Heart left ventricle (tissue), 16 donors: ENCODE measurements around the gene LIN28B. TPM values are rescaled to one million over a fixed set of nuclear protein-coding genes. Genes with fewer than 3 reads are reported as not detected.
A peak's percentile ranks its signal among the peaks of the same experiment; 100 is the strongest.

Experiments
- ATAC-seq, 4 donors: fragments of 200-7000 bp; cut with Tn5 transposase; one replicate each; pipeline ENCODE4 v1.9.1; 2020 to 2022; ENCODE audit warnings: moderate library complexity in 4 of 4, mild to moderate bottlenecking in 3 of 4, moderate number of reproducible peaks in 1 of 4
- DNase-seq, 5 donors: peaks; one replicate each; pipeline ENCODE4 v3.0.0-alpha.2; 2020
- H3K27ac ChIP-seq, 12 donors: fragments of 200-600 bp; sonication (generic) in 4 of 12; one replicate each; pipeline versions ENCODE4 v1.5.0 to v1.8.0; 2016 to 2022; ENCODE audit warnings: mild to moderate bottlenecking in 2 of 12
- H3K27me3 ChIP-seq, 9 donors: fragments of 200-600 bp; sonication (generic) in 2 of 9; one replicate each; pipeline versions ENCODE4 v1.5.1 to v1.8.0; 2016 to 2022; ENCODE audit warnings: mild to moderate bottlenecking in 3 of 9
- H3K36me3 ChIP-seq, 9 donors: fragments of 200-600 bp; sonication (generic) in 2 of 9; one replicate each; pipeline versions ENCODE4 v1.5.0 to v1.8.0; 2018 to 2022; ENCODE audit warnings: mild to moderate bottlenecking in 2 of 9
- H3K4me1 ChIP-seq, 12 donors: fragments of 200-600 bp; sonication (generic) in 4 of 12; one replicate each; pipeline versions ENCODE4 v1.5.0 to v1.8.0; 2016 to 2022; ENCODE audit warnings: mild to moderate bottlenecking in 3 of 12
- H3K4me3 ChIP-seq, 12 donors: fragments of 200-600 bp; sonication (generic) in 4 of 12; one replicate each; pipeline versions ENCODE4 v1.5.0 to v1.8.0; 2017 to 2022; ENCODE audit warnings: mild to moderate bottlenecking in 9 of 12, moderate library complexity in 4 of 12
- H3K9me3 ChIP-seq, 12 donors: fragments of 200-600 bp; sonication (generic) in 4 of 12; one replicate each; pipeline versions ENCODE4 v1.5.0 to v1.8.0; 2016 to 2022; ENCODE audit warnings: mild to moderate bottlenecking in 1 of 12
- CTCF ChIP-seq, 12 donors: fragments of 200-600 bp; sonication (generic) in 4 of 12; IDR thresholded peaks; one replicate each; pipeline versions ENCODE4 v1.5.0 to v1.8.0; 2018 to 2022; ENCODE audit warnings: antibody characterized with exemption in 12 of 12, mild to moderate bottlenecking in 5 of 12
- POLR2A ChIP-seq, 2 donors: fragments of 450-650 bp; IDR thresholded peaks; one replicate each; pipeline ENCODE4 v1.6.1; 2017; ENCODE audit warnings: antibody characterized with exemption in 2 of 2, mild to moderate bottlenecking in 2 of 2, moderate library complexity in 2 of 2
- WGBS, 4 donors: extraction: QIAGEN DNeasy Blood & Tissue Kit in 2 of 4; methylation state at CpG; one replicate each; pipeline versions ENCODE4 v1.1.5 to v1.1.7; 2013 to 2018; 5-methylcytosine and 5-hydroxymethylcytosine counted together
- intact Hi-C, 10 donors: fragments of 100-400 bp; cut with DNase I; formaldehyde crosslinking; loops; one replicate each; pipeline versions ENCODE4 v1.11.1 to v1.14.2; 2022
- polyA plus RNA-seq, 2 donors: library from polyadenylated mRNA; stranded (reverse); fragments of 200-250 nt; gene quantifications; one replicate each; pipeline ENCODE4 v1.2.3, GENCODE V29; 2013
- total RNA-seq, 9 donors: library from RNA; depleted of rRNA in 2 of 9; stranded (reverse); fragments of >200 nt in 2 of 9; fragmentation: NEBNext Ultra II Directional in 3 of 9; extraction: Animal tissue kit (Norgen Biotek cat#: 25700) in 3 of 9; gene quantifications; one replicate each; pipeline versions ENCODE4 v1.1.0 to v1.2.4, GENCODE V29; 2016 to 2023
- donor health status: ischemic (EF 13 %, LVEDD 7.1; RV severe dilation, severe dysfunction).
- donor health status: healthy with polysubstance abuse.
- donor health status: DM: no; HTN: yes; CAD: no.
- donor health status: DM: no; HTN: no; CAD: no.
- donor health status: ischemic (EF 25% LVEDD 6.9; RV normal size, moderate dysfunction).
- donor health status: ischemic (EF 25% LVEDD 5.7; RV mildly dilated, moderate dysfunction).
- donor health status: healthy.
- donor health status: DM: yes; HTN: yes; CAD: no.
- donor health status: ischemic (EF 35%, LVEDD 5.7; RV mildly dilated, moderate dysfunction).
- donor health status: nonischemic (EF 11% LVEDD 7.7; RV severe dilation, severe dysfunction).
- donor health status: DM: yes; HTN: yes; CAD: no.
- donor health status: PGD.
- donor health status: ischemic (EF 29% LVEDD 5.4; RV normal size, mild dysfunction).
- donor health status: nonischemic (EF 23%, LVEDD 6.1; RV moderate dilation, normal function).

Gene LIN28B
- total and polyA plus RNA-seq, 11 donors, result not detected

- DNase-seq (no peak), ATAC-seq (no peak)
- Histone ChIP-seq H3K36me3 (peaks cover 0 to 56% (median 29%) of the 10 kb centered on the region in 9 donors), H3K27me3 (no peaks in the 10 kb centered on the region), H3K9me3 (no peaks in the 10 kb centered on the region), H3K4me3 (no peak overlapping the region), H3K27ac (no peak overlapping the region), H3K4me1 (no peaks in the 10 kb centered on the region)
- no peak for TF ChIP-seq CTCF (IDR thresholded peaks at IDR 0.05)
- TF ChIP-seq POLR2A (IDR thresholded peaks at IDR 0.05), result no peak
- intact Hi-C loops, result no loop called here
- WGBS, 4 donors, result 90 to 95% (median 94%) methylated on average over 7 of the region's 7 CpGs
Measured at GRCh38 chr6:105099371-105099770, 142.5 kb downstream of the LIN28B start.

- peaks cover 0 to 4% (median 0%) of the 10 kb centered on the region in 12 donors for H3K4me1 ChIP-seq
- no peak for TF ChIP-seq CTCF (IDR thresholded peaks at IDR 0.05)
- intact Hi-C loops, result no loop called here
- WGBS, 4 donors, result 52 to 68% (median 66%) methylated on average over 4 to 5 of the region's 5 CpGs
- no peak overlapping the region for H3K27ac ChIP-seq
- ATAC-seq (peak in 2 of 4 donors; percentile 47 to 68), DNase-seq (no peak)
- H3K9me3 ChIP-seq, result no peaks in the 10 kb centered on the region
- H3K4me3 ChIP-seq, result no peak overlapping the region
- no peaks in the 10 kb centered on the region for H3K27me3 ChIP-seq
- H3K36me3 ChIP-seq, result peaks cover 0 to 54% (median 23%) of the 10 kb centered on the region in 9 donors
Measured at GRCh38 chr6:105102186-105102585, 145.3 kb downstream of the LIN28B start.

DNA sequence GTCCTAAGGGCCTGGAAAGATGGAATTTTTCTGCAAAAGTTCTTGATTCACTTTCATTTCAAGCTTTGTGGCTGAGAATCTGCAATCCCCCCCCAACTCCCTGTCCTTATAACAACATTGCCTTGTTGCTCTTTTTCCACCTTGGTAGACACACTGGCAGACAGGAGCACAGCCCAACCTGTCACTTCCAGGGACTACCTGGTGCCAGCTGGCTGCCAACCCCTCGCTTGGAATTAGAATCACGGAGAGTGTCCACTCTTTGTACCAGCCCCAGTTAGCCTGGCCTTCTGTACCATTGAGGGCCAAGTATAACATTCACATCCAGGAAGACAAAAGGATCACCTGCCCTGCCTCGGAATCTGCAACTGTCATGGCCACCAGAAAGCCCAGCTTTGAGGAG lies 148.2 kb downstream of the LIN28B start:
- H3K4me1 ChIP-seq, result peaks cover 0 to 4% (median 0%) of the 10 kb centered on the region in 12 donors
- no peak for TF ChIP-seq POLR2A (IDR thresholded peaks at IDR 0.05)
- no peak for TF ChIP-seq CTCF (IDR thresholded peaks at IDR 0.05)
- 64 to 75% (median 66%) methylated on average over 3 of the region's 3 CpGs for WGBS, 4 donors
- H3K27ac ChIP-seq, result no peak overlapping the region
- ATAC-seq (peak in 1 of 4 donors; percentile 41), DNase-seq (no peak)
- peaks cover 0 to 51% (median 11%) of the 10 kb centered on the region in 9 donors for H3K36me3 ChIP-seq
- H3K4me3 ChIP-seq, result no peak overlapping the region
- H3K27me3 ChIP-seq, result no peaks in the 10 kb centered on the region
- intact Hi-C loops, result no loop called here
- no peaks in the 10 kb centered on the region for H3K9me3 ChIP-seq

DNA sequence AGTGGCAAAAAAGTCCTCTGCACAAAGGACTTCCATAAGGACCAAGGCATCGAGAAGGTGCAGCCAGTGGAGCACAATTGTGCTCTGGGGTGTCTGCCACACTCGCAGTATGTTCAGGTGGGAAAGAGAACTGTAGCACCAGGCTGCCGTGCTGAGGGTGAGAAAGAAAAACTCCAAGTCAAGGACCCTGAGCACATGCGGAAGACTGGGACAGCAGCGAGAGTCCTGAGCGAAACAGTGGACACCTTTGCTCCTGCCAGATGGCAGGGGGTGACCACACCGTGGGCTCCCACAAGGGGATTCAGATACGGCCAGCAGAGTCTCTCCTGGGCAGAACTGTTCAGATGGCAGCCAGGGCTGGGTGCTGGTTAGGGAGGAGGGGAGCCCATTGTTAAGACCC lies 149.4 kb downstream of the LIN28B start:
- H3K27me3 ChIP-seq, result no peaks in the 10 kb centered on the region
- no peak overlapping the region for H3K4me3 ChIP-seq
- no peaks in the 10 kb centered on the region for H3K9me3 ChIP-seq
- no peak for TF ChIP-seq CTCF (IDR thresholded peaks at IDR 0.05)
- TF ChIP-seq POLR2A (IDR thresholded peaks at IDR 0.05), result no peak
- intact Hi-C loops, result no loop called here
- H3K4me1 ChIP-seq, result peaks cover 0 to 4% (median 0%) of the 10 kb centered on the region in 12 donors
- ATAC-seq (no peak), DNase-seq (no peak)
- H3K36me3 ChIP-seq, result peaks cover 0 to 52% (median 14%) of the 10 kb centered on the region in 9 donors
- no peak overlapping the region for H3K27ac ChIP-seq
- 89 to 92% (median 91%) methylated on average over 8 of the region's 8 CpGs for WGBS, 4 donors
